ENCODE data around the gene DNM3. TPM values are rescaled to one million over a fixed set of nuclear protein-coding genes. Genes with fewer than 3 reads are reported as not detected.
A peak's percentile ranks its signal among the peaks of the same experiment; 100 is the strongest.
"Not testable (repeated sequence)": the region's sequence is repeated elsewhere in the genome, so short reads cannot be mapped to it uniquely, and the experiment has no call there.

Gene DNM3
- total RNA-seq, 1 donor from 2014 or later = 2.3 TPM

GRCh38 chr1:172431204-172431603 is 589.9 kb downstream of the DNM3 start:
- ATAC-seq = no peak
- DNase-seq = no peak
- intact Hi-C loops (cut with micrococcal nuclease) = no loop called here

- intact Hi-C loops (cut with micrococcal nuclease) = no loop called here
- no peak for ATAC-seq
These were observed 590.5 kb downstream of the DNM3 start for GRCh38 chr1:172431721-172432192.

DNA sequence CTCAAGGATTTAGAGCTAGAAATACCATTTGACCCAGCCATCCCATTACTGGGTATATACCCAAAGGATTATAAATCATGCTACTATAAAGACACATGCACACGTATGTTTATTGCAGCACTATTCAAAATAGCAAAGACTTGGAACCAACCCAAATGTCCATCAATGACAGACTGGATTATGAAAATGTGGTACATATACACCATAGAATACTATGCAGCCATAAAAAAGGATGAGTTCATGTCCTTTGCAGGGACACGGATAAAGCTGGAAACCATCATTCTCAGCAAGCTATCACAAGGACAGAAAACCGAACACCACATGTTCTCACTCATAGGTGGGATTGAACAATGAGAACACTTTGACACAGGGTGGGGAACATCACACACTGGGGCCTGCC is 595.9 kb downstream of the DNM3 start:
- ATAC-seq; intact Hi-C loops (cut with micrococcal nuclease); DNase-seq: not testable (repeated sequence)

More at GRCh38 chr1:172431721-172432192, 590.5 kb downstream of the DNM3 start:
- no peak for DNase-seq

DNA sequence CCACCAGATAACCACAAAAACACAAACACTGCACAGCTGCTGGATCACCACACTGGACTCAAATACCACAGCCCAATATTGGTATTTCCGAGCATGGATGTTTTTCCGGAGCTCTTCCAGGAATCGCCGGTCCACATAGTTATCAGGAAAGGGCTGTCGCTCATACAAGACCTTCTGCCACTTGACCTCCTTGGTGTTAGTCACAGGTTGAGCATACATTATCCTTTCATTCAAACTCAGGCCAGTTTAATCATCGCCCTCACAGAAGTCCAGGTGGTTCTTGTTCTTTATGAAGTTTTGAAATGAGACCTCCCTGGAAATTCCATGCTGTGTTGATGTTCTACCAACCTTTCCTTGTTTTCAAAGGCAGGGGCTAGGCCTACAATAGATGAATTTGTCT is 601.1 kb downstream of the DNM3 start:
- intact Hi-C loops (cut with micrococcal nuclease) = no loop called here
- ATAC-seq (no peak), DNase-seq (no peak)

- no peak for DNase-seq
- ATAC-seq = no peak
- intact Hi-C loops (cut with micrococcal nuclease) = no loop called here
These were observed 601.7 kb downstream of the DNM3 start for GRCh38 chr1:172442843-172443565.

DNA sequence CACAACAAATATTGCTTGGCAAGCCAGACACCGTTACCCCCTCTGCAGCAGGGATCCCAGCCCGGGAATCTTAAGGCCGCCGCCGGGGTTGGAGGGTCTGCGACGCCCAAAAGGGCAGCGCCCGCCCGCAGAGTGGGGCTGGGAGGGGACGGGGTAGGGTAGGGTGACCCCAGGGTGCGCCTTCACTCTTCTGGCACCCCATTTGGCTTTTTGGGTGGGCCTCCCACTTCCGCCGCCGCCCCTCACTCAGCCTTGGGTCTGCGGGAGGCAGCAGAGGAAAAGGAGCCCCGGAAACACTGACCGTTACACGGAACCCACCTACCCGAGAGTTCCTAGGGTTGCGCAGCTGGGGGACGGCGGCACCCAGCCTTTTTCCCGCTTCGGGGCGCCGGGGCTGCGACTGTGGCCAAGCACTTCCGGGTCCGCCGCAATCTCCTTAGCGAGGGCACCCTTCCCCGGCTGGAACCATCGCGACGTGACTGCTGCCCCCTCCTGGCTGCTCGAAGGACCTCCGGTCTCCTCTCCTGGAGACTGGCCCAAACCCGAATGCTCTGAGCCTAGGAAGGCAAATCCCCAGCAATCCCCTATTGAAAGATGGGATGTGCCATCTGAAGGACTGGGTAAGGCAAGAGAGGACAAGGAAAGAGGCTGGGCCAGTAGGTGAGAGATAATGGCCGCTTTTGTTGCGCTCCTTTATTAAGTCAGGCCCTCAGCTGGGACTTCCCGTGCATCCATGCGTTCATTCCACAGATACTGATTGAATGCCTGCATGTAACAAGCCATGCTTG is 602.6 kb downstream of the DNM3 start, which contains the start of gene PIGC:
PIGC (minus strand) TSS at position 404 of the 788 bp plus-strand sequence. CDS start 1,447 bp downstream, outside the sequence.
- peak; percentile 100 for ATAC-seq
- intact Hi-C loops (cut with micrococcal nuclease) = no loop called here
- DNase-seq = peak; percentile 93

DNA sequence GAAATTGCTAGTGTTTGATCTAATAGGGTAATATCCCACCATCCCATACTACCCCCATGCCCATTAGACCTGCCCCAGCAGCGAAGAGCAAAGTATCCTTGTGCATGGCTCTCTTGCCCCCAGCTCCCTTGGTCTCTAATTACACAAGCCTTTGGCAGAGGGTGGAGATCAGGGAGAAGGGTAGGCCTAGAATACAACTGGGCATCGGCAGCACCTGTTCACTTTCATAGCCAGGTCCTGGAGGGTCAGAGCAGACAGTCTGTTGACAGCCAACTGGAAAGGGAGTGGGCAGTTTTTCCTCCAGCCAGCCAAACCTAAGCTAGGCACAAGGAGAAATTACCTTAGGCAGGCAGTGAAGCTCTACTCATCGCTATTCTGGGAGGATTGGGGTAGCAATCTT is 605.2 kb downstream of the DNM3 start:
- DNase-seq (no peak), ATAC-seq (no peak)
- intact Hi-C loops (cut with micrococcal nuclease) = no loop called here

GRCh38 chr1:172447641-172448040 is 606.3 kb downstream of the DNM3 start:
- DNase-seq (no peak), ATAC-seq (no peak)
- intact Hi-C loops (cut with micrococcal nuclease) = no loop called here

GRCh38 chr1:172448995-172449584 is 607.8 kb downstream of the DNM3 start:
- no peak for DNase-seq

DNA sequence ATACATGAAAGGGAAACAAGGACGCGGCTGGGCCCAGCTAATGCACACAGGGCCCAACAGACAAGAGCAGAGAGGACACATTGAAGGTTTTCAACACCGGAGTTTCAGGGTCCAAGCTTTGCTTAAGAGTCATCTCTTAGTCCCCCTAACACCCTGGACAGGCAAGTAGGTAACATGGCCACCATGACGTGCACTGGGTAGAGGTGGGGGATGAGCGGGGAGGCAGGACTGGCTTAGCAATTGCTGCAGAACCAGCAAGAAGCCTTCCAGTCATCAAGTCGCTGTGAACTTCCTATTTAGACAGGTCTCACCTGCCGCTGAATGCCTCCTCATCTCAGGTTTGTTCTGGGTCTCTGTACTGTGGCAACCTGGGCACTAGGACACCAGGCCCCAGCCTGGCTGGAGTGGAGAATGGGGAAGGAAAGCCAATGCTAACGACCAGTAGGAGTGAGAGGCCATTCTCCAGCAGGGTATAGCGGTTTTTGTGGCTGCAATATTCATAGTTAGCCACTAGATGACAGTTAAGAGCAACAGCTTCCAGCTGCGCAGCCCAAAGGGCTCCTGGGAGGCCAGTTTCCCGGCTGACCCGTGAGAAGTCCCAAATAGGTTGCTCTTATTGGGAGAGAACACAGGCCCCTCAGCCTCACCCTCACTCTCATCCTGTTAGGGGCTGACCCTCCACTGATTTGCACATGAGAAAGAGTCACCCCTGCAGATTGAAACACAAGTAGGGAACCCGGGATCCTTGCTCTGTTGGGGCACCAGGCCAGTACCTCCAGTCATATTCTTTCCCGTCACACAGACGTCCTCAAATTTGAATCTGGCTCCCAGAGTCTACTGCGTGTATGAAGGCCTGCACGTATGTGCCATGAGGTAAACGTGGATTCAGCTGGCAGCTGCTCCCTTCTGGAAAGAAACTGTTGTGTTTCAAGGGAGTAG is 608.6 kb downstream of the DNM3 start:
- ATAC-seq (peak; percentile 86), DNase-seq (peak; percentile 61)
- intact Hi-C loops (cut with micrococcal nuclease) = no loop called here

More at GRCh38 chr1:172448995-172449584, 607.8 kb downstream of the DNM3 start:
- ATAC-seq = no peak
- intact Hi-C loops (cut with micrococcal nuclease) = no loop called here

GRCh38 chr1:172450524-172450885 is 609.2 kb downstream of the DNM3 start:
- intact Hi-C loops (cut with micrococcal nuclease) = no loop called here
- DNase-seq (peak; percentile 36), ATAC-seq (no peak)

- intact Hi-C loops (cut with micrococcal nuclease) = no loop called here
These were observed 609.7 kb downstream of the DNM3 start for GRCh38 chr1:172451002-172451443.

GRCh38 chr1:172452536-172453152 is 611.3 kb downstream of the DNM3 start:
- no peak for DNase-seq
- intact Hi-C loops (cut with micrococcal nuclease) = no loop called here
- ATAC-seq = peak; percentile 82

More at GRCh38 chr1:172451002-172451443, 609.7 kb downstream of the DNM3 start:
- no peak for DNase-seq
- peak; percentile 55 for ATAC-seq

DNA sequence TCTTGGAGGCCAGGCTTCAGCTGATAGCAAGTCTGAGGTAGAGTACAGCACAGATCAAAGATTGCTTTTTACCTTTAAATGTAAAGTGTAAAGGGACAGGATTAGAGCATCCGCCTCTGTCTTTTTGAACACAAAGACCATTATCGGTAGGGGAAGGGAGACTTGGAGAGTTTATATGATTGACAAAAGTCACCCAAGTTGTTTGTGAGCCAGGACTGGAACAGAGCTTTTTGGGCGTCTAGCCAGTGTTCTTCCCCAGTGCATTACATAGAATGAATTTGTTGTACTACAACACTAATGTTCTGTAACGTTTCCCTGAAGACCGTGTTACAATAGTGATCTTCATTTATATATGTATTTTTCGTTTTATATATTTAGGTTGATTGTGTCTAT is 611.9 kb downstream of the DNM3 start:
- DNase-seq (no peak), ATAC-seq (peak; percentile 12)
- intact Hi-C loops (cut with micrococcal nuclease) = no loop called here

DNA sequence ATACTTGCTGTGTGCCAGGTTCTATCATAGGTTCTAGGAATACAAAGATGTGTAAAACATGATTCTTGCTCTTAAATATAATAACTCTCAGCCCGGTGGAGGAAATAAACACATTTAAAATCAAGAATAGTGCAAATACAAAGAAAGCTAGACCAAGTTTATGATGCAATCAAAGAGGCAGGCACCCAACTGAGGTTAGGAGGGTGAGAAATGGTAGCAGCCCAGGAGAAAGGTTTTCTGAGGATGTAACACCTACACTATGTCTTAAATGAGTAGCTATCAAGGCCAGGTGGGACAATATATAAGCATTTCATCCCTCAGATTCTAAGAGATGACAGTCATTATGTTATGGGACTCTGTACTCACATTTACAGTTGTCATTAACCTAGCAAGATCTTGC is 612.3 kb downstream of the DNM3 start:
- intact Hi-C loops (cut with micrococcal nuclease) = no loop called here

DNA sequence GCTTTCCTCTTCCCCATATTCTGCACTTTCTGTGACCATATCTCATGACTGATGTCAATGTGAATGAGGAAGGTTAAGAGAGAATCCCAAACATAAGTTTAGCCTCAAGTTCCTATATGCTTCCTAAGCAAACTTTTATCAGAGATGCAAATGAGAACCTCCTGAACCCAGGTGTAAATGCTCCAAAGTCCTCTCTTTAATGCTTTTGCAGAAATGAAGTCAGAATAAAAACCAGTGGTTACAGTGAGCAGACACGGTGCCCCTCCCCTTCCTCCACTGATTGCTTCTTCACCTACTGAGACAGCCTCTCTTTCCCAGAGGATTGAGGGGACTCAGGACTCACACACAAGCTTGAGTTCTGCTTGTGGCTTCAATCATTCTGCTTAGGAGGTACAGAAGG is 614.2 kb downstream of the DNM3 start:
- intact Hi-C loops (cut with micrococcal nuclease) = no loop called here
- ATAC-seq = no peak
- DNase-seq = no peak

More for the DNA sequence above, 612.3 kb downstream of the DNM3 start:
- no peak for ATAC-seq
- no peak for DNase-seq

DNA sequence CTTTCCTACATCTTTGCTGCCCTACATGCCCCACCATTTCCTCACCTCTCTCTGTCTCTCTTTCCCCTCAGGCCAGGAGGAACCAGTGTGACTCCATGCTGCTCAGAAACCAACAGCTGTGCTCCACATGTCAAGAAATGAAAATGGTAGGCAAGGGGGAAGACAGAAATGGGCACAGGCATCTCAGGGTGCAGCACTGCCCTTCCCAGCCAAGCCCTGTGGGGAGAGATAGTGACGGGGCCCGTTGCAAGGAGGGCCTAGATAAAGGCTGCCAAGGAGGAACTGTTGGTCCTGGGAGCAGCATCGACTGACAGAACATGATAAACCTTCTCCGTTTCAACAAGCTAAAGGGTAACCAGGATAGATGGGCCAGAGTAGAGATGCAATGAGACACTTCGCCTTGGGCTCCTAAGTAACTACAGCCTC is 615.1 kb downstream of the DNM3 start:
- DNase-seq = no peak
- no peak for ATAC-seq
- intact Hi-C loops (cut with micrococcal nuclease) = no loop called here

GRCh38 chr1:172457479-172458130 is 616.3 kb downstream of the DNM3 start:
- intact Hi-C loops (cut with micrococcal nuclease) = no loop called here
- ATAC-seq = no peak
- no peak for DNase-seq

Data from left ventricle myocardium superior (tissue), 1 donor.